Keratinocyte (primary cell): ENCODE data around the gene BEST2.

ENCODE experiments used
- CTCF ChIP-seq, 3 experiments: IDR thresholded peaks in 1 of 3; conservative IDR thresholded peaks in 1 of 3; optimal IDR thresholded peaks in 1 of 3; 2 replicates in 2 of 3; 3 replicates in 1 of 3; pipeline versions ENCODE3 to v1.5.1; 2011; ENCODE audit warnings: low read length in 3 of 3, mild to moderate bottlenecking in 3 of 3, moderate library complexity in 2 of 3, control low read depth in 1 of 3, inconsistent platforms in 1 of 3; ENCODE audit not compliant: insufficient read depth in 2 of 3; ENCODE audit errors: extremely low read depth in 1 of 3
- EZH2 ChIP-seq: IDR thresholded peaks from one replicate; pipeline ENCODE4 v1.6.1; 2012; ENCODE audit warnings: inconsistent platforms, mild to moderate bottlenecking, low read length, moderate library complexity

DNA sequence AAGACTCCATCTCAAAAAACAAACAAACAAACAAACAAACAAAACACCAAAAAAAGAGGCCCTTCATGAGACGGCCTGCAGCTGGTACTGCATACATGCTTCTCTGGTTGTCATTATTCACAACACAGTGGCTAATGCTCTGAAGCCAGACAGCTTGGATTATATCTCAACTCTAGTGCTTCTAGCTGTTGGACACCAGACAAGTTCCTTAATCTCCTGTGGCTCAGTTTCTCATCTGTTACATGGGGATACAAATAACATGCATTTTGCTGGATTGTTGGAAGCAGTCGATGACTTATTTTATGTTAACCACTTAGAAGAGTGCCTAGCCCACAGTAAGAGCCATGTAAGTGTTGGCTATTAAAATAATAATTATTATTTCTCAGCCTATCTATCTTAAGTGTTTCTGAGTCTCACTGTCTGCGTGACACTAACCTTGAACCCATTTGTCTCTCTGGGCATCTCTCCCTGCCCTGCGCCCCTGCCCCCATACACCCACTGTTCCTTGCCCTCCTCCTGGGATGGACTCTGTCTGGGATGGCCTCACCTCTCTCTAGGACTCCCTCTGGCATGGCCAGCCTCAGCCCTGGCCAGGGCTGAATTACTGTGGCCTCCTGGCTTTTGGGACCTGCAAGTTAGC lies 36.6 kb downstream of the BEST2 start:
- TF ChIP-seq CTCF (optimal IDR thresholded peaks at IDR 0.05 in 1 of 3, IDR thresholded peaks at IDR 0.05 in 1 of 3, conservative IDR thresholded peaks at IDR 0.05 in 1 of 3; ENCODE audit: extremely low read depth in 1 of 3, insufficient read depth in 2 of 3, low read length in 3 of 3) (no peak), EZH2 (no peak)
